Lung (tissue), 12 donors: ENCODE measurements around the gene ZNF106. TPM values are rescaled to one million over a fixed set of nuclear protein-coding genes. Genes with fewer than 3 reads are reported as not detected.

Experiments used
- ATAC-seq: fragments of 200-7000 bp; cut with Tn5 transposase; one replicate; pipeline ENCODE4 v1.9.1; 2020; ENCODE audit warnings: moderate number of reproducible peaks; ENCODE audit not compliant: insufficient read depth, low FRiP score
- DNase-seq, 3 donors: peaks; one replicate each; pipeline ENCODE4 v3.0.0-alpha.2; 2013 to 2017
- H3K27ac ChIP-seq, 2 donors: one replicate each; pipeline ENCODE4 v1.5.1; 2013; ENCODE audit warnings: mild to moderate bottlenecking in 2 of 2, moderate library complexity in 2 of 2, control low read depth in 1 of 2, inconsistent platforms in 1 of 2, low read depth in 1 of 2, low read length in 1 of 2
- H3K27me3 ChIP-seq, 3 donors: one replicate each; pipeline ENCODE4 v1.5.1; 2013; ENCODE audit warnings: low read length in 2 of 3; ENCODE audit not compliant: control insufficient read depth in 3 of 3, insufficient read depth in 3 of 3
- H3K36me3 ChIP-seq, 4 donors: one replicate each; pipeline ENCODE4 v1.5.1; 2013; ENCODE audit warnings: low read length in 4 of 4, mild to moderate bottlenecking in 1 of 4, moderate library complexity in 1 of 4; ENCODE audit not compliant: control insufficient read depth in 4 of 4, insufficient read depth in 4 of 4
- H3K4me1 ChIP-seq, 5 donors: one replicate each; pipeline ENCODE4 v1.5.1; 2013; ENCODE audit warnings: low read length in 5 of 5, mild to moderate bottlenecking in 2 of 5, moderate library complexity in 1 of 5; ENCODE audit not compliant: control insufficient read depth in 5 of 5, insufficient read depth in 5 of 5
- H3K4me3 ChIP-seq: one replicate; pipeline ENCODE4 v1.5.1; 2013; ENCODE audit warnings: mild to moderate bottlenecking, control low read depth, moderate library complexity
- H3K9ac ChIP-seq, 2 donors: one replicate each; pipeline ENCODE4 v1.5.1; 2013; ENCODE audit warnings: low read length in 2 of 2, control low read depth in 1 of 2; ENCODE audit not compliant: insufficient read depth in 1 of 2
- H3K9me3 ChIP-seq, 4 donors: one replicate each; pipeline ENCODE4 v1.5.1; 2013; ENCODE audit warnings: low read length in 3 of 4, mild to moderate bottlenecking in 1 of 4, moderate library complexity in 1 of 4; ENCODE audit not compliant: control insufficient read depth in 4 of 4, insufficient read depth in 3 of 4
- WGBS, 2 donors: extraction: QIAGEN DNeasy Blood & Tissue Kit; methylation state at CpG; one replicate each; pipeline ENCODE4 v1.1.7; 2013; 5-methylcytosine and 5-hydroxymethylcytosine counted together
- polyA plus RNA-seq, 2 donors: library from polyadenylated mRNA; stranded (reverse); fragments of 200-250 nt; gene quantifications; one replicate each; pipeline ENCODE4 v1.2.1, GENCODE V29; 2013
- total RNA-seq, 2 donors: library from RNA; depleted of rRNA in 1 of 2; stranded (reverse); fragments of >200 nt in 1 of 2; gene quantifications; one replicate each; pipeline ENCODE4 v1.2.1, GENCODE V29; 2014 to 2021
- TF ChIP-seq, protein P1 (sequence below): IDR thresholded peaks from 2 replicates; pipeline ENCODE4 v1.5.1; 2012; ENCODE audit warnings: mild to moderate bottlenecking; ENCODE audit errors: control extremely low read depth, extremely low read depth
- donor health status: control.
- donor health status: control.
- donor health status: Bipolar disorder and iron deficiency.
- donor health status: healthy.
- donor health status: DM: yes; HTN: yes; CAD: no.

ZNF106 gene
- total and polyA plus RNA-seq, 4 donors, result 10.9 to 67.5 (median 41.2) TPM

DNA sequence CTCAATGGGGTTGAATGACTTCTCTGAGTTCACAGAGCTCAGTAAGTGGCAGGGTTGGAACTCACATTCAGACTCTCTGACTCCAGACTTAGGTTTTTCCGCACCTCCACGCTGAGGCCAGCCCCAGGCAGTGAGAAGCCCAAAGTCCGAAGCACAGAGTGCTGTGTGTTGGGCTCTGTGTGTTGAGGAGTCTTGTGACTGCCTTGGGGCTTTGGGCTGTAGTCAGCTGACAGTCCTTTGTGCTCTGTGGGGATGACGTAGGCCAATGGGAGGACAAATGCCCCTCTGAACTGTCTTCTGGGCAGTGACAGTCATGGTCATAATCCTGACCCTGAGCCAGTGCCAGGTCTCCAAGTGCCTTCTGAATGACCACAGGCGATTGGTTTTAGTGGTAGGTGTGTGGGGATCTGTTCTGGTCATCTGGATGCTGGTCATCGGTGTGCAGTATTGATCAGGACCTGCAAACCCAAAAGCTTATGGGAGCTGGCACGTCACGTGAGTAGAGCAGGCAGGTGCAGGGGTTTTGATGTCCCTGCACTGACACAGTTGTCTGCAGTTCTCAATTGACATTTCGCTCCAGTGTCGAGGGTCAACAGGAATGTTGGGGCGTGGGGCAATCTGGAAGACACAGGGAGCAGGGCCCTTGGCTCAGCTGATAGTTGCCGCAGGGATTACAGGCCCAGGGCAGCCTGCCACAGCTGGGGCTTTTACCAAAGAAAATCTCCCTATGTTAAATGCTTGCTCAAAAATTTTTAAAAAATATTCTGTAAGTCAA is 86.3 kb downstream of the ZNF106 start:
- DNase-seq (no peak), ATAC-seq (no peak)
- no peaks in the 10 kb centered on the region for H3K9me3 ChIP-seq
- no peak overlapping the region for H3K4me3 ChIP-seq
- peaks cover 0 to 3% (median 0%) of the 10 kb centered on the region in 5 donors for H3K4me1 ChIP-seq
- TF ChIP-seq, protein P1, sequence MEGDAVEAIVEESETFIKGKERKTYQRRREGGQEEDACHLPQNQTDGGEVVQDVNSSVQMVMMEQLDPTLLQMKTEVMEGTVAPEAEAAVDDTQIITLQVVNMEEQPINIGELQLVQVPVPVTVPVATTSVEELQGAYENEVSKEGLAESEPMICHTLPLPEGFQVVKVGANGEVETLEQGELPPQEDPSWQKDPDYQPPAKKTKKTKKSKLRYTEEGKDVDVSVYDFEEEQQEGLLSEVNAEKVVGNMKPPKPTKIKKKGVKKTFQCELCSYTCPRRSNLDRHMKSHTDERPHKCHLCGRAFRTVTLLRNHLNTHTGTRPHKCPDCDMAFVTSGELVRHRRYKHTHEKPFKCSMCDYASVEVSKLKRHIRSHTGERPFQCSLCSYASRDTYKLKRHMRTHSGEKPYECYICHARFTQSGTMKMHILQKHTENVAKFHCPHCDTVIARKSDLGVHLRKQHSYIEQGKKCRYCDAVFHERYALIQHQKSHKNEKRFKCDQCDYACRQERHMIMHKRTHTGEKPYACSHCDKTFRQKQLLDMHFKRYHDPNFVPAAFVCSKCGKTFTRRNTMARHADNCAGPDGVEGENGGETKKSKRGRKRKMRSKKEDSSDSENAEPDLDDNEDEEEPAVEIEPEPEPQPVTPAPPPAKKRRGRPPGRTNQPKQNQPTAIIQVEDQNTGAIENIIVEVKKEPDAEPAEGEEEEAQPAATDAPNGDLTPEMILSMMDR, result no peak
- H3K27ac ChIP-seq, result no peak overlapping the region
- peaks cover 0 to 32% (median under 1%) of the 10 kb centered on the region in 4 donors for H3K36me3 ChIP-seq
- H3K9ac ChIP-seq, result no peak overlapping the region
- H3K27me3 ChIP-seq, result no peaks in the 10 kb centered on the region
- WGBS, 2 donors, result 86 to 96% methylated on average over 12 of the region's 12 CpGs

DNA sequence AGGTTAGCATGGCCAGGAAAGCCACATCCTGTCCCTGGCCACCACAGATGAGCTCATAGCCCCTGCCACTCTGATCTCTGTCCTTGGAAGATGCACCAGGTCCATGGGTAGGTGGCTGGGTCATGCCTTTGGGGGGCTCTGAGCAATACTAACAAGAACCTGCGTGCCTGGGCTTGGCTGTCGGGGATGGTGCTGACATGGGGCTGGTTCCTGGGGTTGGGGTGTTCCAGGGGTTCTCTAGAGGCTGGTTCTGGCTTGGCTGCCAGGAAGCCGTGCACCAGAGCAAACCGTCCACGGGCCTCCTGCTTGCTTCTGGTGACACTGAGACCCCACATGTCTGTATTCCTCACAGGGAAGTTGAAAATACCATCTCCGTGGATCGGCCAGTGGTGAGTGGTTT is 87.6 kb downstream of the ZNF106 start:
- Histone ChIP-seq H3K36me3 (peaks cover 0 to 28% (median 1%) of the 10 kb centered on the region in 4 donors), H3K4me3 (no peak overlapping the region), H3K9me3 (no peaks in the 10 kb centered on the region), H3K9ac (no peak overlapping the region), H3K27me3 (no peaks in the 10 kb centered on the region), H3K27ac (no peak overlapping the region), H3K4me1 (peaks cover 0 to 3% (median 0%) of the 10 kb centered on the region in 5 donors)
- WGBS, 2 donors, result 92 to 98% methylated on average over 7 of the region's 7 CpGs
- ATAC-seq, result no peak
- TF ChIP-seq, protein P1, result no peak
- no peak for DNase-seq

DNA sequence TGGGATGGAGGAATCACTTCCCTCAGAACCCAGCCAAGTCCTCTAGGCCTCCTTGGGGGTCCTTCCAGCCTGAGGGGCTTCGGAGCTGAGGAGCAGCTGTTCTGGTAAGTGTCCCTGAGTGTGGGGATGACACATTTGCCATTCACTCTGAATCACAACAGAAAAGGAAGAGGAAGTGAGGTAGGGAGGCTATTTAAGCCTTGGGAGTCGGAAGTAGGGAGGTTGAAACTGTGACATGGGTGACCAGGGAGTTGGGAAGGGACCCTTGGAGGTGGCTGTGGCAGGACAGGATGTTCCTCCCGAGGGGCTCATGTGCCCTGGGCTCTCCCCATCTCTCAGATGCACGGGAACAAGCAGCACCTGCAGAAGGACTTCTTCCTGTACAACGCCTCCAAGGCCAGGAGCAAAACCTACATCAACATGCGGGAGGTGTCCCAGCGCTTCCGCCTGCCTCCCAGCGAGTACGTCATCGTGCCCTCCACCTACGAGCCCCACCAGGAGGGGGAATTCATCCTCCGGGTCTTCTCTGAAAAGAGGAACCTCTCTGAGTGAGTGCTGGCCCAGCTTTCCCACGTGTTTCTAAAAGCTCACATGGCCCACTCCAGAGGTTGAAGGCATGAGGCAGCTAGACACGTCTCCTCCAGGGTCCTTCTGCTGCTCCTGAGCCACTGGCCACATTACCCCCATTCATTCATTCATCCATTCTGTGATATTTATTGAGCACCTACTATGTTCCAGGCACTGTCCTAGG is 88.3 kb downstream of the ZNF106 start:
- DNase-seq (no peak), ATAC-seq (no peak)
- Histone ChIP-seq H3K4me3 (no peak overlapping the region), H3K27me3 (no peaks in the 10 kb centered on the region), H3K4me1 (no peaks in the 10 kb centered on the region), H3K9ac (no peak overlapping the region), H3K9me3 (no peaks in the 10 kb centered on the region), H3K27ac (no peak overlapping the region), H3K36me3 (peaks cover 0 to 26% (median 1%) of the 10 kb centered on the region in 4 donors)
- 75 to 88% methylated on average over 15 of the region's 15 CpGs for WGBS, 2 donors
- TF ChIP-seq, protein P1, result no peak
